Measurements from ENCODE around the gene ESYT2.
"Not testable (repeated sequence)": the region's sequence is repeated elsewhere in the genome, so short reads cannot be mapped to it uniquely, and the experiment has no call there.

ESYT2 gene

DNA sequence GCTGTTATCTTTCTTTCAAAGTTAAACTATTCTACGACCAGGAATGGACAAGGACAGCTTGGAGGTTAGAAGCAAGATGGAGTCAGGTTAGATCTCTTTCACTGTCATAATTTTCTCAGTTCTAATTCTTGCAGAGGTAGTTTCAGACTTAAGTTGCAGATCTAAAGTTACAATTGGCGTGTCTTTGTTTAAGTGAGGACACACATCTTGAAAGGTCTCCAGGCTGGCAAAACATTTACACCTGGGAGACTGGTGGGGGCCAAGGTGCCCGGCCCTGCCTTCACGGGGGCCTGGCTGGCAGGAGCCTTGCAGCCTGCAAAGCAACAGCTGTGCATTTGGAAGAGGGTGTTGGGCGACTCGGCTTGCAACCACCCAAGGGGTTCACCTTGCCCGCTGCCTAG is 25.4 kb upstream of the ESYT2 start:
- no peak for DNase-seq

DNA sequence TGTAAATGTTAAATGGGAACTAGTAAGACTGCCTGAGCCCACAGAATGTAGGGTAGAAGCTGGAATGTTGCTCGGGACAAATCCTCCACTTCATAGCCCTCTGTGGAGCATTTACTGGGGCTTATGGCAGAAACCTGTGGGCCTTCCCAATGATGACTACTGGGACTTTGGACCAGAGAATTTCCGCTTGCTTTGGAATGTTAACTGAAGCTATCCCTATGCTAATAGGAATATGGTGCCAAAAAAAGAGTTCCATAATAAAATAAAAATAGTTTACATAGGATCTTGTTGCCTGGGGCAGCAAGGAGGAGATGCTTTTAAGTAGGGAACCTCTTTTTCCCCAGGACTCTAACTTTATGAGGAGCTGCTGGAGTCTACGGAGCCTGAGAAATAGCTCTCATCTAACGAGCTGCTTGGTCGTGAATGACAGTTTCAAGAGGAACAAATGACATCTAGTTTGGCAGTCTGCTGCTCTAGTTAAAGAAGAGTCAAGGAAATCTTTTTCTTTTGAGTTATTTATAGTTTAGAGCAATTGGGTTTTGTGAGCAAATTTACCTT is 21.3 kb upstream of the ESYT2 start:
- no peak for DNase-seq

DNA sequence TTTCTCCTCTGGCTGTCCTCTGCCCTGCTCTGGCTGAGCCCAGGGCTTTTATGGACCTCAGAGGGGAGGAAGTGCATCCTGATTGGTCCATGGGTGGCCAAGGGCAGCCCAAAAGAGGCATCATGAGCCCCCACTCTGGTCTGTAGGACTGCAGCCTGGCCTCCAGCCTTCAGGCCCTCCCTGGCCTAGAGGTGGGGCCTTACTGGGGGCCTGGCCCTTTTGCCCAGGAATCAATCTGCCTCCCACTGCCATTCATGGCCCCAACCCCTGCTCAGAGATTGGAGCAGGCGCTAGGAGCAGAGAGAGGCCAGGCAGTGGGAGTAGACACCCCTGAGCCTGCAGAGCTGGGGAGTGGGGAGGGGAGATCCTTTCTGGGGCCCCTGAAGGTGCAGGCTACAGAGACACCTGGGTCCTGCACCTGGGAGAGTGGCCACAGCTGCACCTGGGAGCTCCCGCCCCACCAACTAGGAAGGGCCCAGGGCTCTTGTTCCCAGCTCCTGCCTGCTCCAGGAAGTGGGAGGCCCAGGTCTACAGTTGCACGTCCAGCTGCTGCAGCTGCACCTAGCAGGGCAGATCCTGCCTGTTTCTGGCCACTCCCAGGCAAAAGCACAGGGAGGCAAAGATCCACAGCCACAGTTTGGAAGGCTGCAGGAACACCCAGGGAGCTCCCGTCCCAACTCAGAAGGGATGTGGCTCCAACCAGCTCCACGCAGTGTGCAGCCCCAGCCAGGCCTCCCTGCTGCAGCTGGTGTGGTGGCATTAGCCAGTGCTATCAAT is 20.6 kb upstream of the ESYT2 start:
- DNase-seq: no peak

DNA sequence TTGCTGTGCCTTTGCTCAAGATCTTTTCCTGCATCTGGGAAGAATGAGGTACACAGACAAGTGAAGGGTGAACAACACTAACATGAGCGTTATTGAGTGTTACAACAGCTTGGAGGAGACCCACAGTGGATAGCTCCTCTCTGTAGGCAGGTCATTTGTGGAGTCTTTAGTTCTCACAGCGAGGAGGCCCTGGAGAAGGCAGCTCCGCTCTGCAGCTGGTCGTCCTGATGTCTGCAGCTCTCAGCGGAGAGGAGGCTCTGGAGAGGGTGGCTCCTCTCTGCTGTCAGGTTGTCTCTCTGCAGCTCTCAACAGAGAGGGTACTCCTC is 20.1 kb upstream of the ESYT2 start:
- no peak for DNase-seq

DNA sequence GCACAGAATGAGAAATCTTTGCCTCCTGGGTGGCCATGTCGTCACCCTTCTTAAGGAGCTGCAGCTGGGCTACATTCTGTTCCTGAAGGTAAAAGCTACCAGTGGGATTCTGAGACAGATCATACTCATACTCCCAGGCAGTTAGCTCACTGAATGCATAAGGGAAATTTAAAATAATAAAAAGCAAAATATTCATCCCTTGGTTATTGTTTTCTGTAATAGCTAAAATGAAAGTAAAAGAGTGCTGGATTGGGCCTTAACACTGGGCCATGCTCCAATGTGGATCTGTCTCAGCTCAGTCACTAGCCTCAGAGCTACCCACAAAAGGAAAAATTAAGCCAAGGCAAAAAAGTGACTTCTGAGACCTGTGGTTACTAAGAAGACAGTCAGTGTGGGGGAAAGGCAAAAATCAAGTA is 18.1 kb upstream of the ESYT2 start:
- no peak for DNase-seq

DNA sequence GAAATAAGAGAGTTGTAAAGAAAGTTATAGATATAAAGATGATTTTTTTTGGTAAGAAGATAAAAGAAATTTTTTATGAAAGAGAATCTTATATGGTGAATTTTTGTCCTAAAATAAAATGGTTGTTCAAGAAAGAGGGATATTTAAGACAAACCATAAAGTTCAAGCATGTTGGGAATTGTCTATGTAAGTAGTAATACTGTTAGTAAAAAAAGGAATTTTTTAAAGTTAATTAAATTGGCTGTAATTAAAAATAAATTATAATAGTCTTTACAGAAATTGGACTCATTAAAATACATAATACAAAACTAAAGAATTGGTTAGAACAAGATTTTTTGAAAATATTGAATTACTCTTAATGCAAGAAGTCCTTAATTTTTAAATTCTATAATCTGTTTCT is 17.0 kb upstream of the ESYT2 start:
- no peak for DNase-seq

DNA sequence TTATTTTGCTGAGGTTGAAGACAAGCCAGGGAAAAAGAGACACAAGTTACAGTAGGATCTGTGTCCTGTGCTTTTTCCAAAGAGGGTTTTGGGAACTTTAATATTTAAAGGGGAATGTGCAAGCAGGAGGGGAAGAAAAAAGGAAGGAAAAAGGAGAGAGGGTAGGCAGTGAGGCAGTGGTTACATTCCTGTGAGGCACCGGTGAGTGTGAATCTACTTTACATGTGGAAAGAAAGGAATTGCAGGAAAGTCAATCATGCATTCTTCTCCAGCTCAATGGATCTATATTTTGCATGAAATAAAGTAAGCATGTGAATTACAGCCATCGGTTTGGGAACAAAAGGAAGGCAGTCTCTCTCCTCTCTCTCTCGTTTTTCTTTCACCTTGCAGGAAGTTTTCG is 14.5 kb upstream of the ESYT2 start:
- DNase-seq: no peak

DNA sequence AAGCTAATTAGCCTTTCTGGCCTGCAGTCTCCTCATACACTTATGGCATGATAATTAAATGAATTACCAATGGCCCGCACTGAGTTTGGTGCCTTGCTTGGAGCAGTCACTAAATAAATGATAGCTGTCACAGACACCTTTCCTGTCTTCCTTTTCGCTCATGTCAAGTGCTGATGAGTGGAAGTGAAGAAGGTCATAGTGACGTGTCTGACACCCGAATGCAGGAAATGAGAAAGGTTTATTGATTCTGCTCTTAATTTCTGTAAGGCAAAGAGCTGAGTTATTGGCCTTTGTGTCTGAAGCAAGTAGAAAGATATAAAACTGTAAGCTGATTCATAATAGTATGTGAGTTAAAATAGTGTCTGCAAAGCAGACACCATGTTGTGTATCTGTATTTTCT is 13.2 kb upstream of the ESYT2 start:
- DNase-seq: no peak

DNA sequence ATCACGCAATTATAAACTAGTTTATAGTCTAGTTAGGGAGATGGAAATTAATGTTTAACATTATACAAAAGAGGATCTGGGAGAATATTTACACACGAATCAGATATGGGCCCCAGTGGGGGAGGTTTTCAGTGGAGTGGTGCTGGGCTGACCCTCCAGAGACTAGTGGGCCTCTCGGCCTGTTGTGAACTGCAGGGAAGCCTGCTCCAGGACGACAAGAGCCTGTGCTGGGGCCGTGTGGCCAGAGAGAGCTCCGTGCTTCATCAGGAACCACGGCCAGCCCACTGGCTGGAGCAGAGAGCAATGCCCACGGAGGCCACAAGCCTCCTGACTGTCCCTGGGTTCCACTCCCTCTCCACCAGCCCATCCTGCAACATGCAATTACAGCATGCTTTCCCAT is 11.3 kb upstream of the ESYT2 start:
- no peak for DNase-seq

DNA sequence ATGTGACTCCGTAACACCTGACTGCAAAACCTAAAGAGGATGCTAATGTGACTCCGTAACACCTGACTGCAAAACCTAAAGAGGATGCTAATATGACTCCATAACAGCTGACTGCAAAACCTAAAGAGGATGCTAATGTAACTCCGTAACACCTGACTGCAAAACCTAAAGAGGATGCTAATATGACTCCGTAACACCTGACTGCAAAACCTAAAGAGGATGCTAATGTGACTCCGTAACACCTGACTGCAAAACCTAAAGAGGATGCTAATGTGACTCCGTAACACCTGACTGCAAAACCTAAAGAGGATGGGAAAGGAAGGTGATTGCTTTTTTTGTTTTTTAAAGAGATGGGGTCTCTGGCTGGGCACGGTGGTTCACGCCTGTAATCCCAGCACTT is 9.9 kb upstream of the ESYT2 start:
- not testable (repeated sequence) for DNase-seq

DNA sequence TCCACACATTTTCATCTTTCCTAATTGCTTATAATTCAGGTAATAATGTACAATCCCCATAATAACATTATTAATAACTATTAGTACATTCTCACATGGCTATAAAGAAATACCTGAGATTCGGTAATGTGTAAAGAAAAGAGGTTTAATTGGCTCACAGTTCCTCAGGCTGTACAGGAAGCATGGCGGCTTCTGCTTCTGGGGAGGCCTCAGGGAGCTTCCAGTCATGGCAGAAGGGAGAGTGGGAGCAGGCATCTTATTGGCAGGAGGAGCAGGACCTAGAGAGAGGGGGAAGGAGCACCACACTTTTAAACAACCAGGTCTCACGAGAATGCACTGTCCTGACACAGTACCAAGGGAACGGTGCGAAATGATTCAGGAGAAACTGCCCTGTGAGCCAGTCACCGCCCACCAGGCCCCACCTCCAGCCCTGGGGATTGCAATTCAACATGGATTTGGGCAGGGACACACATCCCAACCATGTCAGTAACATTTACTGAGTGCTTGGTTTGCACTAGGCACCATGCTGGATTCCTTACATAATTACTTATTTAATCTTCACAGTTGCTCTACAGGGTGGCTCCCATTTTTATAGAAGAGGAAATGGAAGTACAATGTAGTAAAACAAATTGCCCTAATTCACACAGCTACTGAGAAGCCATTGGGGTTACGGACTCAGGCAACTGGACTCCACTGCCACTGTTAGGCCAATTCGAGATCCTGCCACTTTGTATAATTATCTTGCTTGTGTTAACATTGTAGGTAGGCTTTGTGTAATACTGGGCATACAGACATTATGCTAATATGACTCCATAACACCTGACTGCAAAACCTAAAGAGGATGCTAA is 8.7 kb upstream of the ESYT2 start:
- no peak for DNase-seq

DNA sequence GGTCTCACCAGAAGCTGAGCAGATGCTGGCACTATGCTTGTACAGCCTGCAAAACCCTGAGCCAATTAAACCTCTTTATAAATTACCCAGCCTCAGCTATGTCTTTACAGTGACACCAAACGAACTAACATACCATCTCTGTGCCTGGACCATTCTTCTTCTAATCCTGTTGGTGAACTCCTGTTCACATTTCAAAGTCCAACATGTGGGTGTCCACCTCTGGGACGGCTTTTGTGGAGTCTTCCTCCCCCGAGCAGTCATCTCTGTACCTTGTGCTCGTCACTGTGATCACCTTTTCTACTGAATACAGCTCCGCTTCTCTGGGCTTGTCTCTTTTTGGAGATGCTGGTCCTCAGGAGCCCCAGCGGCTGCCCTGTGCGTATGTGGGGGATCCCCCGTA is 7.4 kb upstream of the ESYT2 start:
- no peak for DNase-seq

DNA sequence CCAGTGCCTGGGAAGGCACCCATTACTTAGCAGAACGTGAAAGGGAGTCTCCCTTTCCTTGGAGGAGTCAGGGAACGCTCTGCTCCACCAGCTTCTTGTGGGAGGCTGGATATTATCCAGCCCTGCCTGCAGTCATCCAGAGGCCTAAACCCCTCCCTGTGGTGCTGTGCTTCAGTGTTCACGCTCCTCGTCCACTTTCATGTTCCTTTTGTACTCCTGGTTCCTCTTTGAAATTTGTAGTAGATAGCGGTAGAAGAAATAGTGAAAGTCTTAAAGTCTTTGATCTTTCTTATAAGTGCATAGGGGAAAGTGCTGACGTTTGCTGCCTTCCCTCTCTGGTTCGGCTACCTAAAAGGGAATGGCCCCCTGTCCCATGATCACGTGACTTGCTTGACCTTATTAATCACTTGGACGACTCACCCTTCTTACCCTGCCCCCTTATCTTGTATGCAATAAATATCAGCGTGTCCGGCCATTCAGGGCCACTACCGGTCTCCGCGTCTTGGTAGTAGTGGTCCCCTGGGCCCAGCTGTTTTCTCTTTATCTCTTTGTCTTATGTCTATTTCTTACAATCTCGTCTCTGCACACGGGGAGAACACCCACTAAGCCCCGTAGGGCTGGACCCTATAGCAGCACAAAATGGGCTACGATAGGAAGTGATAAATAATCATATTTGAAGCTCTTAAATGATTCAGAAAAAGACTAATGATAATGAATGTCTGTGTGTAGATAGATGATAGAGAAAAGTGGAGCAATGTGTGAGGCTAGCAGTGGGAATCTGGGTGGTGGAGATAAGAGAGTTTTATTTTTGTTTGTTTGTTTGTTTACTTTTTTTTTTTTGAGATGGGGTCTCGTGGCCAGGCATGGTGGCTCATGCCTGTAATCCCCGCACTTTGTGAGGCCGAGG is 5.8 kb upstream of the ESYT2 start:
- no peak for DNase-seq

DNA sequence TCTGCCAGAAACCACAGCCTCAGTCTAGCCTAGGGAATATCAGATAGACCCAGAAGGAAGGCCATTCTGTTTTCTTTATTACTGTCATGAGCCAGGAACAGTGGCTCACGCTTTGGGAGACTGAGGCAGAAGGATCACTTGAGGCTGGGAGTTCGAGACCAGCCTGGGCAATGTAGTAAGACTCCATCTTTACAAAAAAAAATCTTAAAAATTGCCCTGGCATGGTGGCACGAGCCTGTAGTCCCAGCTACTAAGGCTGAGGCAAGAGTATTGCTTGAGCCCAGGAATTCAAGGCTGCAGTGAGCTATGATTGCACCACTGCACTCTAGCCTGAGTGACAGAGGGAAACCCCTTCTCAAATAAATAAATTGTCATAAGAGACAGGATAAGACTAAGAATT is 3.7 kb upstream of the ESYT2 start:
- DNase-seq: no peak

DNA sequence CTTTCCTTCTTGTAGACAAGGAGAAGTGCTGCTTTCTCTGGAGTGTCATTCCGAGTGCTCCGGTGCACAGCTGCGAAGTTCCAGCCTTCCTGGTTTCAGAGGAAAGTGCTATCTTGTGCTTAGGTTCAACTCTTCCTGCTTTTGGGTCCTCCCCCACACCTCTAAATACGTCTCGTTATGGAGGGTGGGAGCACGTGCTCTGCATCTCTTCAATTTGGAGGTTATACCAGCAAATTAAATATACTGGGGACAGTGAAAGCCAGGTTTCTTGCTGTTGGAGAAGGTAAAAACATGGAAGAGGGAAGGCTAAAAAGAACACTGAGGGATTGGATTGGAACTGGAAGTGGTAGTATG is 2.4 kb upstream of the ESYT2 start:
- DNase-seq: no peak

DNA sequence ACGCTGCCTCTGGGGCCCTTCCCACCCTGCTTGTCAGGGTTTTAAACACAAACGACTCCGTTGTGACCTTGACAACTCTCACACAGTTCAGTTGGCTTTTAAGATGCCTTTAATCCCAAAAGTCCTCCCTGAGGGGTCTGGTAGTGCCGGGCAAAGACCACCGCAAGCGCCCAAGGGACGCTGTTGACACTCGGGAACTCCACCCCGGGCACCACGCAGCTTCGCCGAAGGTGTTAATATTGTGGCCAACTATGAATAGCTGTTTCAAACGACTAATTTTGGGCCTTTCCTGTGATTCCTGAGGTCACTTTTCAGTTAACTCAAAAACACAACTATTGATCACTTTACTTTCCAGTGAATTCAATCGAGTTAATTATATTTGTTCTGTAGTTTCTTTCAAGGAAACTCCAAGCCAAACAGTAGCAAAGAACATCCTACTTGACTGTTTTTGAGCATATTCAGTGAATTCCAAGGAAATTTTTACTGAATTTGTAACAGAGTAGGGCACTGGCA is 958 bp upstream of the ESYT2 start:
- no peak for DNase-seq

DNA sequence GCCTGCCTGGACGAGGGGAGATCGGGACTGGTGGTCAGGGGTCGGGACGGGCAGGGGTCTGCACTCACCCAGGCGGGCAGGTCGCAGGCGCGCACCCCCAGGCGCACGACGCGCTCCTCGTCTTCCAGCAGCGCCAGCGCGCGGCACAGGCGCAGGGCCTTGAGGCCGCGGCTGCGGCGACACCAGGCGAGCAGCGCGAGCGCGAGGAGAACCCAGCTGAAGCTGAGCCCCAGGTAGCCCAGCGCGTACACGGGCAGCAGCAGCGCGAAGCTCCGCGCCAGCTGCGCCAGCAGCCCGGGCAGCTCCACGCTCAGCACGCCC is 328 bp downstream of the ESYT2 start:
- peak; percentile 77 for DNase-seq

DNA sequence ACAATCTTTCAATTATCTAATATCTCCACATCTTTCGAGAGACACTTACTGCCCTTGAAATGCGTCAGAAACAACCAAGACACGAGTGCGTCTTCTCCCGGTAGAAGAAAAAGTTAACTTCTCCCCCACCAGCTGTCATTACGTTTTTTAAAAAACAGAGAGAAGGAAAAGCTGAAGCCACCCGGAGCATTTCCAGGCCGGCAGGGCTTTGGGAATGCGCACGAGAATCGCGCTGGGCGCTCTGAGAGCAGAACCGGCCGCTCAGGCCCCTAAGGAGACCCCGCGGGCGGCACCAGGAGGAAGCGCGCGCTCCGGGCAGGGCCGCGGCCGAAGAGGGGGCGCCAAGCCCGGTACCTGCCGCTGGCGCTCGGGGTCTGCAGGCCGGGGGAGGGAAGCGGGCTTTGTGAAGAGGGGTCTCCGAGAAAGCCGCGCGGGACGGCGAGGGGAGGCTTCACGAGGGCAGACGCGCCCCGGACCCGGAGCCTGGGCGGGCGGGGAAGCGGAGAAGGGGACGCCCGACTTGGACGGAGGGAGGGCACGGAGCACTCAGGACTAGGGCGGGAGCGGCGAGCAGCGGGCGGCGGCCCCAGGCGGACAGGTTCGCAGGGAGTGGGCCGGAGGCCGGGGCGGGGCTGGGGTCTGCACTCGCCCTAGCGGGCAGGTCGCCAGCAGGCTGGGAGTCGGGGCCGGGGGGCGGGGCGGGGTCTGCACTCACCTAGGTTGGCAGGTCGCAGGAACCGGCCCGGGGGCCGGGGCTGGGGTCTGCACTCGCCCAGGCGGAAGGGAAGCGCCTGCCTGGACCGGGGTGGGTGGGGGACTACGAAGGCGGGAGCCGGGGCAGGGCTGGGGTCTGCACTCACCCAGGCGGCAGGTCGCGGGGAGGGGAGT is 932 bp downstream of the ESYT2 start:
- DNase-seq: peak; percentile 27

DNA sequence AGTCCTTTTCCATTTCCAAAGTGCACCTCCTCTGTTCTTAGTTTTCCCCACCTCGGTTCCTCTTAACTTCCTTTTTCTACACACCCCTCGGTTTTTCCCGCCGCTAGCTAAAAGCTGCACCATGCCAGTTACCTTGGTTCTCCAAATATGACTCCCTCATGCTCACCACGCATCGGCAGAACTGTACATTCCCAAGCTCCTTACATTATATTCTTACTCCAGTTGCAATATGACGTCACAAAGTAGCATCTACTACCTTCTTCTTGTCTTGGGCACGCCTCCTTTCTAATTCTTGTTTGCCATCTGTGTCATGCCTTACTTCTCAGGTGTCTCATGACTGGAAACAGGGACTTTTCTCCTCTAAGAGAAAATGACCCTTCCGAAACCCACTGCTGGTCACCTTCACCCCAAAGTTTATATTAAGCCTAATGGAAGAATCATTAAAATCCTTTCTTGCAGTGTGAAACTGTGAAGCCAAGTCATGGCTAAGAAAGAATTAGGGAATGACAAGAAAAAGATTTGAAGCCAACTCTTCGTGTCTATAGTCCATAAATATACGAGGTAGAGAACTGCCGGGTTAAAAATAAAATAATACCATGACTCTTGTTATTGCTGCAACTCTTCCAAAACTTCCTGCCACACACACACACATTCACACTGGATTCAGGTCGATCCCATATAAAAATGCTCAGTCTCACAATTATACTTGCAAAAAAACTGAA is 1.7 kb downstream of the ESYT2 start:
- peak; percentile 15 for DNase-seq

DNA sequence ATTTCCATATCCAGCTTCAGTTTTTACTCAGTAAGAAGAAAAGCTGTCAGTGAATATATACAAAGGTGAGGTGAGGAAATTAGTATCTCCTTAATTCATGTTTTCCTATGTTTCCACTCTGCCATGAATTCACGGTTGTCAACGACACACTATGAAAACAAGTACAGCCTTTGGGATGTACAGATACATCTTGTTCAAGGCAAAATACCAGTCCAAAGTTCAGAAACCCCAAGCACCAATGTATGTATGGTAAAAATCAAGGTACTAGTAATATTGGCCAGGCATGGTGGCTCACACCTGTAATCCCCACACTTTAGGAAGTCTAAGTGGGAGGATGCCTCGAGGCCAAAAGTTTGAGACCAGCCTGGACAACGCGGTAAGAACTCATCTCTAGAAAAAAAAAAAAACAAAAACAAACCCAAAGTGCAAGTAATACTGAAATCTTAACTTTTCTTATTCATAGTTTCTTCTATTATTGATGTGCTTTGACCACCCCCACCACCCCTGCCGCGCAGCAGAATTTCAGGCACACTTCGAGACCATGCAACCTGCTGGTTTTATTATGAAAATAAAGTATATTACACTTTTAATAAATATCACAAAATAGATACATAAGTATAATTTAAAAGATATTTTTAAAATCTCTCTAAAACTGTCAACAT is 3.5 kb downstream of the ESYT2 start:
- DNase-seq: no peak

DNA sequence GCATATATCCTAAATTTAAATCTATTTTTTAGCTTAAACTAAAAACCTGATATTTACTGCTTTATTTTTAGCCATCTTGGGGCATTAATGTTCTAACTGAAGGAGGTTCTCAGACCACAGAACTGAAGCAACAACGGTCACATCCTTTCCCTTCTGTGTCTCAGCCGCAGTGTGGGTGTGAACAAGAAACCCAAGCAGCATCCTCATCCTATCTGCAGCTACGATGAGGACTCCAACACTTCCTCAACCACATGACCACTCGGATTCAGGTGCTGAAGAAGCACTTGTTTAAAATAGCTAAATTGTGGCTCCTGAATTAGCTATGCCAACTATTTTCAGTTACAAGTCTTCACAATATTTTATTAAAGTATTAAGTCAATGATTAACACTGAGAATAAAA is 5.3 kb downstream of the ESYT2 start:
- peak; percentile 76 for DNase-seq
